Measurements from ENCODE around the gene CNIH4.
"Not testable (repeated sequence)": the region's sequence is repeated elsewhere in the genome, so short reads cannot be mapped to it uniquely, and the experiment has no call there.

Gene CNIH4

GRCh38 chr1:224407571-224408293 lies 51.1 kb downstream of the CNIH4 start:
- Histone ChIP-seq H3K36me3 (peaks cover 94% of the 10 kb centered on the region), H3K27ac (no peak overlapping the region), H3K4me1 (ENCODE audit: control insufficient read depth in 1 of 2, insufficient read depth in 1 of 2, low read depth in 1 of 2, low read length in 1 of 2) (no peaks in the 10 kb centered on the region), H3K27me3 (no peaks in the 10 kb centered on the region), H3K9me3 (no peaks in the 10 kb centered on the region), H3K4me3 (ENCODE audit: low read depth in 1 of 2, low read length in 1 of 2) (no peak overlapping the region)
- no peak for TF ChIP-seq CTCF (IDR thresholded peaks at IDR 0.05)

- Histone ChIP-seq H3K27ac (no peak overlapping the region), H3K4me3 (ENCODE audit: low read depth in 1 of 2, low read length in 1 of 2) (no peak overlapping the region), H3K9me3 (no peaks in the 10 kb centered on the region), H3K36me3 (peaks cover 94% of the 10 kb centered on the region), H3K27me3 (no peaks in the 10 kb centered on the region), H3K4me1 (ENCODE audit: control insufficient read depth in 1 of 2, insufficient read depth in 1 of 2, low read depth in 1 of 2, low read length in 1 of 2) (no peaks in the 10 kb centered on the region)
- no peak for TF ChIP-seq CTCF (IDR thresholded peaks at IDR 0.05)
Measured at GRCh38 chr1:224408294-224408590, 51.6 kb downstream of the CNIH4 start.

- no peaks in the 10 kb centered on the region for H3K4me1 ChIP-seq (ENCODE audit: control insufficient read depth in 1 of 2, insufficient read depth in 1 of 2, low read depth in 1 of 2, low read length in 1 of 2)
- peak overlapping the region; percentile 21 for H3K27ac ChIP-seq
- TF ChIP-seq CTCF (IDR thresholded peaks at IDR 0.05): no peak
- H3K36me3 ChIP-seq: peaks cover 92% of the 10 kb centered on the region
- no peak overlapping the region for H3K4me3 ChIP-seq (ENCODE audit: low read depth in 1 of 2, low read length in 1 of 2)
- no peaks in the 10 kb centered on the region for H3K27me3 ChIP-seq
- H3K9me3 ChIP-seq: no peaks in the 10 kb centered on the region
Measured at GRCh38 chr1:224411766-224412165, 55.1 kb downstream of the CNIH4 start.

- Histone ChIP-seq H3K27ac (no peak overlapping the region), H3K4me3 (ENCODE audit: low read depth in 1 of 2, low read length in 1 of 2) (no peak overlapping the region), H3K36me3 (peaks cover 100% of the 10 kb centered on the region), H3K9me3 (peaks cover 5% of the 10 kb centered on the region), H3K27me3 (no peaks in the 10 kb centered on the region), H3K4me1 (ENCODE audit: control insufficient read depth in 1 of 2, insufficient read depth in 1 of 2, low read depth in 1 of 2, low read length in 1 of 2) (no peaks in the 10 kb centered on the region)
- no peak for TF ChIP-seq CTCF (IDR thresholded peaks at IDR 0.05)
Measured at GRCh38 chr1:224420106-224420505, 63.4 kb downstream of the CNIH4 start.

- no peak overlapping the region for H3K4me3 ChIP-seq (ENCODE audit: low read depth in 1 of 2, low read length in 1 of 2)
- H3K36me3 ChIP-seq: peaks cover 67% of the 10 kb centered on the region
- TF ChIP-seq CTCF (IDR thresholded peaks at IDR 0.05): no peak
- H3K27ac ChIP-seq: no peak overlapping the region
- no peaks in the 10 kb centered on the region for H3K27me3 ChIP-seq
- peaks cover 20 to 25% of the 10 kb centered on the region in 2 experiments for H3K4me1 ChIP-seq (ENCODE audit: control insufficient read depth in 1 of 2, insufficient read depth in 1 of 2, low read depth in 1 of 2, low read length in 1 of 2)
- H3K9me3 ChIP-seq: peaks cover 5% of the 10 kb centered on the region
Measured at GRCh38 chr1:224425279-224425884, 68.7 kb downstream of the CNIH4 start.

- Histone ChIP-seq H3K4me1 (ENCODE audit: control insufficient read depth in 1 of 2, insufficient read depth in 1 of 2, low read depth in 1 of 2, low read length in 1 of 2) (peaks cover 35 to 39% of the 10 kb centered on the region in 2 experiments), H3K36me3 (peaks cover 60% of the 10 kb centered on the region)
- H3K9me3 ChIP-seq; H3K27me3 ChIP-seq; H3K27ac ChIP-seq; H3K4me3 ChIP-seq (ENCODE audit: low read depth in 1 of 2, low read length in 1 of 2): not testable (repeated sequence)
Measured at GRCh38 chr1:224426869-224427268, 70.2 kb downstream of the CNIH4 start.
